SKM-1 treated with dmso at 0.1 percent for 144 hours (cell line): ENCODE results near the gene KRTAP5-10.
A peak's percentile ranks its signal among the peaks of the same experiment; 100 is the strongest.
"Not testable (repeated sequence)": the region's sequence is repeated elsewhere in the genome, so short reads cannot be mapped to it uniquely, and the experiment has no call there.

Source experiments
- DNase-seq: peaks from one replicate; lab custom pipeline; 2025; ENCODE audit not compliant: unreplicated experiment; lab: John Stamatoyannopoulos, UW

The KRTAP5-10 gene

GRCh38 chr11:71571101-71571850 is 5.9 kb downstream of the KRTAP5-10 start:
- DNase-seq = not testable (repeated sequence)

DNA sequence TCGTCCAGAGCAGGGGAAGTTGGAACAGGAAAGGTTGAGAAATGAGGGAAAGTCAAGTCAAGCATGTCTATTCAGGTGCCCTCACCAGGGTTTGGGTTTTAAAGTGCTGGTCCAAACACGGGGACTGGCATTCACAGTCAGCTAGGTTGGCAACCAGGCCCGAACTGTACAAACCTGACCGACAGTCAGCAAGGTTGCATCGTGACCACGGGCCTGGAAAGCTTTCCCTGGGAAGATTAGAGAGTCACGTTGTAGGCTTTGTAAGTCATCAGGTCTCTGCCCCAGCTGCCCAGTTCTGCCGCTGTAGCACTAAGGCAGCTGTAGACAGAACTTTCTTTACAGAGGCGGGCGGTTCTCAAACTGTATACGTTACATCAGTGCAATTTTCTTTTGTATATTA is 7.4 kb downstream of the KRTAP5-10 start:
- DNase-seq = no peak

GRCh38 chr11:71574418-71574817 is 9.1 kb downstream of the KRTAP5-10 start:
- DNase-seq = no peak

DNA sequence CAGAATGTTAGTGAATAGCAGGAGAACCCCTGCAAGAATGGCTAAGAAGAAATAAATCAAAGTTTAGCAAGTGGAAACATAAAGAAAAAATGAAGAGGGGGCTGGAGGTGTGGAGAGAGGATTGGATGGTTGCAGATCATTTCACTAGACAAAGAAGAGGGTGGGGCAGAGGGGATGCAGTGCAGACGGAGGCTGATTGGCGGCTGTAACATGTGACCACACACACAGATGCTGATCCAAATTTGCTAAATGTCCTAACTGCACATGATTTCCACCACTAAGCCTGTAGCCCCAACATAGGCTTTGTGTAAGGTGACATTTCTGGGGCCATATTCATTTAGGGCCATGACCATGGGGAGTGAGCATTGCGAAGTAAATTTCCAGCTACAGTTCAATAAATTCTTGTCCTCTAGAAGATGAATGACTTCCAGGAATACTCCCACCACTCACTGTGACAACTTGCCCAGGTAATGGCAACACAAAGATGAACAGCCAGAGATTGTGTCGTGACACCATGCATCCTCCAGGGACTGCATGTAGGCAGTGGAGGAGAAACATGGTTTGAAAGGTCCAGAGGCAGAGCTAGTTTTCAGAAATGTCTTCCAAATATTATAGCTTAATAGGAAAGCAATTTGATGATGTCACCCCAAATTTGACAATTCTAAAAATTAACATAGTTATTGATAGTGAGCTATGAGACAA is 10.5 kb downstream of the KRTAP5-10 start:
- DNase-seq = no peak

- DNase-seq = not testable (repeated sequence)
Measured at GRCh38 chr11:71576688-71577465, 11.5 kb downstream of the KRTAP5-10 start.

DNA sequence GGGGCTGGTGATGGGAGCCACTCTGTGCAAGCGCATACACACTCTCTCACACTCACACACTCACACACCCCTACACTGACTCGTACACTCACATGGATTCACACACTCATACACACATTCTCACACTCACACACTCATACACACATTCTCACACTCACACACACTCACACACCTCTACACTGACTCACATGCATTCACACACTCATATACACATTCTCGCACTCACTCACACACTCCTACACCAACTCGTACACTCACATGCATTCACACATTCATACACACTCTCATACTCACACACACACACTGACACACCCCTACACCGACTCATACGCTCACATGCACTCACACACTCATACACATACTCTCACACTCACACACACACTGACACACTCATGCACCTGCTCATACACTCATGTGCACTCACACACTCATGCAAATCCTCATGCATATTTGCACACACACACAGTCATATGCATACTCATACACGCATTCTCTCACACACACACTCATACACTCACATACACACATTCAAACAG is 12.2 kb downstream of the KRTAP5-10 start:
- no peak for DNase-seq

DNA sequence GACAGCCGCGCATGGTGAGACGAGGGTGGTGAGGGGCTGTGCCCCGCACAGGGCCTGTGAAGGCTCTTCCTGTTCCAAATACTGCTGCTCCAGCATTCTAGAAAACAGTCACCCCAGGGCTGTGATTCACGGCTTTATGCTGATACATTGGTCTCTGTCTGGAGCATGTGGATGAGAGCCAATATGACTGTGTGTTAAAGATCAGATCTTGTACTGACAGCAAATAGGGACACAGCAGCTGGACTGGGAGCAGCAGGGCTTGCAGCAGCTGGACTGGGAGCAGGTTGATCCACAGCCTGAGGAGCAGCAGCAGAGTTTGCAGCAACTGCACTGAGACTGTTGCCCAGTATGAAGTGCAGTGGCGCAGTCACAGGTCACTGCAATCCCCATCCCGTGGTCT is 14.2 kb downstream of the KRTAP5-10 start:
- DNase-seq = not testable (repeated sequence)

GRCh38 chr11:71580057-71581003 is 15.0 kb downstream of the KRTAP5-10 start:
- peak; percentile 44 for DNase-seq

- no peak for DNase-seq
Measured at GRCh38 chr11:71581826-71582225, 16.5 kb downstream of the KRTAP5-10 start.

GRCh38 chr11:71582309-71582895 is 17.0 kb downstream of the KRTAP5-10 start, which contains the start of gene KRTAP5-11:
Gene KRTAP5-11 (minus strand): TSS chr11:71582875. CDS start chr11:71582837, 38 bp downstream.
- no peak for DNase-seq

GRCh38 chr11:71582969-71583368 is 17.6 kb downstream of the KRTAP5-10 start:
- not testable (repeated sequence) for DNase-seq

- not testable (repeated sequence) for DNase-seq
Measured at GRCh38 chr11:71585673-71586072, 20.3 kb downstream of the KRTAP5-10 start.

- not testable (repeated sequence) for DNase-seq
Measured at GRCh38 chr11:71588314-71588713, 23.0 kb downstream of the KRTAP5-10 start.

DNA sequence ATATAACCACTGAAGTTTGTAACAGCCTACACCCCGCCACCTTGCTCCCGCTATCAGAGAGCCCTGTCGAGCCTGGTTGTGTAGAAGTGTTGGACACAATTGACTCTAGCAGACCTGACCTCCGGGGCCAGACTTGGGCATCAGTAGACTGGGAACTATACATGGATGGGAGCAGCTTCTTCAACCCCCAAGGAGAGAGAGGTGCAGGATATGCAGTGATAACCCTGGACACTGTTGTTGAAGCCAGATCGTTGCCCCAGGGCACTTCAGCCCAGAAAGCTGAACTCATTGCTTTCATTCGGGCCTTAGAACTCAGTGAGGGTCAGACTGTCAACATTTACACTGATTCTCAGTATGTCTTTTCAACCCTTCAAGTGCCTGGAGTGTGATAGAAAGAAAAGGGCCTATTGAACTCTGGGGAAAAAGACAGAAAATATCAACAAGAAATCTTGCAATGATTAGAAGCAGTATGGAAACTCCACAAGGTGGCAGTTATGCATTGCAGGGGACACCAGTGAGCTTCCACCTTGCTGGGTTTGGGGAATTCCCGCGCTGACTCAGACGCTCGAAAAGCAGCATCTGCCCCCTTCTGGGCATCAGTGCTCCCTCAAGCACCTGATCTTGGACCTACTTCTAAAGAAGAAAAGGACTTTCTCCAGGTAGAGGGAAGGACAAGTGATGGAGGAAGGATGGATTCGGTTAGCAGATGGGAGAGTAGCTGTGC is 23.6 kb downstream of the KRTAP5-10 start:
- not testable (repeated sequence) for DNase-seq

DNA sequence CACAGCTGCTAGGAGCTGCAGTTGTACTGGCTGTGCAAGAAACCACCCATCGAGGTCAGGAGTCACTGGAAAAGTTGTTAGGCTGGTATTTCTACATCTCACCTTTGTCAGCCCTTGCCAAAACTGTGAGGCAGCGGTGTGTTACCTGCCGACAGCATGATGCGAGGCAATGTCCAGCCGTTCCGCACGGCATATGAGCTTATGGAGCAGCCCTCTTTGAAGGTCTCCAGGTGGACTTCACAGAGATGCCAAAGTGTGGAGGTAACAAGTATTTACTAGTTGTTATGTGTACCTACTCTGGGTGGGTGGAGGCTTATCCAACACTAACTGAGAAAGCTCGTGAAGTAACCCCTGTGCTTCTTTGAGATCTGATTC is 24.2 kb downstream of the KRTAP5-10 start:
- DNase-seq = not testable (repeated sequence)

- DNase-seq = not testable (repeated sequence)
Measured at GRCh38 chr11:71603221-71603620, 37.9 kb downstream of the KRTAP5-10 start.

- not testable (repeated sequence) for DNase-seq
Measured at GRCh38 chr11:71604798-71605488, 39.6 kb downstream of the KRTAP5-10 start.

DNA sequence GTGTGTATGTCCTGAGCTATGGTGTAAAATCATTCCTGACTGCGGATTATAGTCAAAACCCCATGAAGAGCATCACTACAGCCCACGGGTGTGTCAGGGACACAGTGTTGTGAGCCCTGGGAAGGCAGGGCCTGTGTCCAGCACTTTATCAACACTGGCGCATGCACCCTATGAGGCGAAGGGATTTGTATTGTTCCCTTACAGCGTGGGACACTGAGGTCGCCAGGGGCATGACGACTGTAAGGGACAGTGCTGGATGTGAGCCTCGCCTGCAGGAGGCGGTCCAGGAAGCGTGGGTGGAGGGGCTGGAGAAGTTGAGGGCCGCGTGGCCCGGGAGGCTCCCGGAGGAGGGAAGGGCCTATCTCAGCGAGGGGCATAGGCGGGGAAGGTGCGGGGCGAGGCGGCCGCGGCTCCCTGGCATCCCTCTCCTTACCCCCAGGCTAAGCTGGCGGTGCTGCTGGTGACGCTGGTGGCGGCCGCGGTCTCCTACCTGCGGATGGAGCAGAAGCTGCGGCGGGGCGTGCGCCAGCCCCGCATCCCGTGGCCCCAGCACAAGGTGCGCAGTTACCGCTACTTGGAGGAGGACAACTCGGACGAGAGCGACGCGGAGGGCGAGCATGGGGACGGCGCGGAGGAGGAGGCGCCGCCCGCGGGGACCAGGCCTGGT is 41.6 kb downstream of the KRTAP5-10 start:
- not testable (repeated sequence) for DNase-seq
